Pancreas (tissue), 10 donors: ENCODE results near the gene RBBP8NL. TPM values are rescaled to one million over a fixed set of nuclear protein-coding genes. Genes with fewer than 3 reads are reported as not detected.

Experiments
- ATAC-seq, 4 donors: fragments of 200-7000 bp; cut with Tn5 transposase; one replicate each; pipeline versions ENCODE4 v1.8.0 to v1.9.1; 2020; ENCODE audit warnings: mild to moderate bottlenecking in 4 of 4, moderate library complexity in 4 of 4
- DNase-seq, 6 donors: peaks; one replicate each; pipeline ENCODE4 v3.0.0-alpha.2; 2020
- FAIRE-seq: peaks from 2 replicates; lab custom pipeline; 2012; peaks lifted over from hg19 to GRCh38; lab: Jason Lieb, UNC
- H3K27ac ChIP-seq, 4 donors: fragments of 200-600 bp; sonication (generic); 1 replicate in 3 of 4; 2 replicates in 1 of 4; pipeline versions ENCODE4 v1.5.0 to v1.8.0; 2020
- H3K27me3 ChIP-seq, 4 donors: fragments of 200-600 bp; one replicate each; pipeline ENCODE4 v1.8.0; 2021
- H3K36me3 ChIP-seq, 3 donors: fragments of 200-600 bp; sonication (generic) in 1 of 3; one replicate each; pipeline versions ENCODE4 v1.5.0 to v1.8.0; 2020 to 2021
- H3K4me1 ChIP-seq, 3 donors: fragments of 200-600 bp; one replicate each; pipeline ENCODE4 v1.8.0; 2021
- H3K4me3 ChIP-seq, 4 donors: fragments of 200-600 bp; sonication (generic) in 2 of 4; one replicate each; pipeline versions ENCODE4 v1.5.0 to v1.8.0; 2020 to 2021
- H3K9me3 ChIP-seq, 4 donors: fragments of 200-600 bp; one replicate each; pipeline ENCODE4 v1.8.0; 2021
- WGBS, 2 donors: extraction: QIAGEN DNeasy Blood & Tissue Kit; methylation state at CpG; one replicate each; pipeline ENCODE4 v1.1.7; 2013; 5-methylcytosine and 5-hydroxymethylcytosine counted together
- intact Hi-C, 3 donors: fragments of 100-400 bp; cut with DNase I; formaldehyde crosslinking; loops; one replicate each; pipeline versions ENCODE4 v1.11.1 to v1.14.2; 2022
- polyA plus RNA-seq, 2 donors: library from polyadenylated mRNA; stranded (reverse); fragments of 200-250 nt; gene quantifications; one replicate each; pipeline ENCODE4 v1.2.3, GENCODE V29; 2013
- total RNA-seq, 6 donors: library from RNA; stranded (reverse); fragmentation: NEBNext Ultra II Directional in 4 of 6; extraction: Animal tissue kit (Norgen Biotek cat#: 25700) in 4 of 6; gene quantifications; one replicate each; pipeline versions ENCODE4 v1.2.1 to v1.2.4, GENCODE V29; 2021 to 2023
- TF ChIP-seq, protein P1 (sequence below), 4 donors: fragments of 200-600 bp; sonication (generic) in 3 of 4; IDR thresholded peaks; one replicate each; pipeline versions ENCODE4 v1.5.0 to v1.8.0; 2021; ENCODE audit warnings: antibody characterized with exemption in 4 of 4
- donor health status: healthy with polysubstance abuse.
- donor health status: DM: no; HTN: no; CAD: no; lungs with moderate emphysema.
- donor health status: DM: no; HTN: no; CAD: no.
- donor health status: control.
- donor health status: control.
- donor health status: Bipolar disorder and iron deficiency.
- donor health status: DM: yes; HTN: yes; CAD: no.
- donor health status: DM: no; HTN: no; CAD: no.
- donor health status: DM: no; HTN: no; CAD: no.
- donor health status: DM: yes; HTN: yes; CAD: no.

The RBBP8NL gene
- total and polyA plus RNA-seq, 8 donors, result 0.66 to 4.8 (median 1.3) TPM

DNA sequence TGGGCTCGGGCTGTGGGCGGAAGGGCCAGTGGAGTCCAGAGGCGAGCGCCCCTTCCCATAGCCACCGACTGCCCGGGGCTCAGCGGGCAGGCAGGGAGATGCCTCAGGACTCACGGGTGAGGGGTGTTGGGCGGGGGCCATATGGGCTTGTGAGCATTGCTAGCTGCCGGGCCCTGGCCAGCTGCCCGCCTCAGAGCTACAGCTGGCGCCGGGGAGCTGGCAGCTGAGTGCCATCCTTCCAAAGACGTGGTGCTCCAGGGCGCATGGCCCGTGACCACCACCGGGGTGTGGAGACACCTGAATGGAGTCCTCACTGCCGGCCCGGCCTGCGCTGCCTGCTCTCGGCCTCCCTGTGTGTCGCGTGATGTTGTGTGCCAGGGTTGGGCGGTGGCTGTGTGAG lies 10.6 kb upstream of the RBBP8NL start:
- H3K36me3 ChIP-seq, result no peaks in the 10 kb centered on the region
- intact Hi-C loops, result loop anchor here in 1 of 3 donors (10.0 kb wide), 1 partner anchor 57 kb away; no protein-coding TSS in a partner anchor
- H3K27me3 ChIP-seq, result no peaks in the 10 kb centered on the region
- WGBS, 2 donors, result 77 to 82% methylated on average over 23 to 24 of the region's 24 CpGs
- TF ChIP-seq, protein P1, sequence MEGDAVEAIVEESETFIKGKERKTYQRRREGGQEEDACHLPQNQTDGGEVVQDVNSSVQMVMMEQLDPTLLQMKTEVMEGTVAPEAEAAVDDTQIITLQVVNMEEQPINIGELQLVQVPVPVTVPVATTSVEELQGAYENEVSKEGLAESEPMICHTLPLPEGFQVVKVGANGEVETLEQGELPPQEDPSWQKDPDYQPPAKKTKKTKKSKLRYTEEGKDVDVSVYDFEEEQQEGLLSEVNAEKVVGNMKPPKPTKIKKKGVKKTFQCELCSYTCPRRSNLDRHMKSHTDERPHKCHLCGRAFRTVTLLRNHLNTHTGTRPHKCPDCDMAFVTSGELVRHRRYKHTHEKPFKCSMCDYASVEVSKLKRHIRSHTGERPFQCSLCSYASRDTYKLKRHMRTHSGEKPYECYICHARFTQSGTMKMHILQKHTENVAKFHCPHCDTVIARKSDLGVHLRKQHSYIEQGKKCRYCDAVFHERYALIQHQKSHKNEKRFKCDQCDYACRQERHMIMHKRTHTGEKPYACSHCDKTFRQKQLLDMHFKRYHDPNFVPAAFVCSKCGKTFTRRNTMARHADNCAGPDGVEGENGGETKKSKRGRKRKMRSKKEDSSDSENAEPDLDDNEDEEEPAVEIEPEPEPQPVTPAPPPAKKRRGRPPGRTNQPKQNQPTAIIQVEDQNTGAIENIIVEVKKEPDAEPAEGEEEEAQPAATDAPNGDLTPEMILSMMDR (IDR thresholded peaks at IDR 0.05), result no peak
- DNase-seq (no peak), FAIRE-seq (no peak), ATAC-seq (no peak)
- no peaks in the 10 kb centered on the region for H3K4me1 ChIP-seq
- no peak overlapping the region for H3K4me3 ChIP-seq
- H3K27ac ChIP-seq, result no peak overlapping the region
- no peaks in the 10 kb centered on the region for H3K9me3 ChIP-seq

GRCh38 chr20:62437496-62437895 lies 10.2 kb upstream of the RBBP8NL start:
- WGBS, 2 donors, result 67 to 75% methylated on average over 12 of the region's 12 CpGs
- FAIRE-seq (no peak), ATAC-seq (no peak), DNase-seq (no peak)
- no peaks in the 10 kb centered on the region for H3K36me3 ChIP-seq
- no peaks in the 10 kb centered on the region for H3K9me3 ChIP-seq
- no peaks in the 10 kb centered on the region for H3K4me1 ChIP-seq
- H3K27me3 ChIP-seq, result no peaks in the 10 kb centered on the region
- H3K4me3 ChIP-seq, result no peak overlapping the region
- TF ChIP-seq, protein P1 (IDR thresholded peaks at IDR 0.05), result no peak
- H3K27ac ChIP-seq, result no peak overlapping the region
- intact Hi-C loops, result loop anchor here in 1 of 3 donors (10.0 kb wide), 1 partner anchor 57 kb away; no protein-coding TSS in a partner anchor

GRCh38 chr20:62436692-62437091 lies 9.4 kb upstream of the RBBP8NL start:
- no peaks in the 10 kb centered on the region for H3K36me3 ChIP-seq
- intact Hi-C loops, result loop anchor here in 1 of 3 donors (10.0 kb wide), 1 partner anchor 58 kb away; no protein-coding TSS in a partner anchor
- no peaks in the 10 kb centered on the region for H3K4me1 ChIP-seq
- no peak overlapping the region for H3K27ac ChIP-seq
- DNase-seq (no peak), ATAC-seq (no peak), FAIRE-seq (no peak)
- H3K27me3 ChIP-seq, result no peaks in the 10 kb centered on the region
- H3K9me3 ChIP-seq, result no peaks in the 10 kb centered on the region
- WGBS, 2 donors, result 88 to 95% methylated on average over 3 of the region's 3 CpGs
- TF ChIP-seq, protein P1 (IDR thresholded peaks at IDR 0.05), result no peak
- no peak overlapping the region for H3K4me3 ChIP-seq

GRCh38 chr20:62433658-62434497 lies 6.5 kb upstream of the RBBP8NL start:
- Histone ChIP-seq H3K27me3 (no peaks in the 10 kb centered on the region), H3K9me3 (no peaks in the 10 kb centered on the region), H3K27ac (no peak overlapping the region), H3K4me3 (no peak overlapping the region), H3K4me1 (no peaks in the 10 kb centered on the region), H3K36me3 (no peaks in the 10 kb centered on the region)
- WGBS, 2 donors, result 61 to 69% methylated on average over 32 of the region's 32 CpGs
- no peak for FAIRE-seq
- TF ChIP-seq, protein P1 (IDR thresholded peaks at IDR 0.05), result no peak
- intact Hi-C loops, result loop anchor here in 1 of 3 donors (10.0 kb wide), 1 partner anchor 61 kb away; no protein-coding TSS in a partner anchor
- no peak for DNase-seq
- ATAC-seq, result peak in 1 of 4 donors; percentile 36
